Activated naive CD4-positive, alpha-beta T cell treated with anti-CD3 and anti-CD28 coated beads, Interleukin-2, amount 50 U/mL, for 72 hours (primary cell): ENCODE results near the gene COPB2. TPM values are rescaled to one million over a fixed set of nuclear protein-coding genes. Genes with fewer than 3 reads are reported as not detected.
"Not testable (repeated sequence)": the region's sequence is repeated elsewhere in the genome, so short reads cannot be mapped to it uniquely, and the experiment has no call there.

Source experiments
- ATAC-seq, 2 donors: fragments of 150-1000 bp; cut with Tn5 transposase; 2 replicates each; pipeline ENCODE4 v1.10.0; 2021; ENCODE audit warnings: mild to moderate bottlenecking in 2 of 2, moderate library complexity in 2 of 2
- DNase-seq, 2 donors: peaks; one replicate each; pipeline ENCODE4 v3.0.0; 2021 to 2022; ENCODE audit warnings: low spot score in 2 of 2
- H3K27ac Mint-ChIP-seq, 2 donors: one replicate each; pipeline ENCODE4 v1.8.0; 2022; ENCODE audit warnings: mild to moderate bottlenecking in 2 of 2, mixed read lengths in 2 of 2
- H3K36me3 Mint-ChIP-seq, 2 donors: one replicate each; pipeline ENCODE4 v1.8.0; 2022; ENCODE audit warnings: mixed read lengths in 2 of 2
- H3K9me3 Mint-ChIP-seq, 2 donors: one replicate each; pipeline ENCODE4 v1.8.0; 2022; ENCODE audit warnings: mixed read lengths in 2 of 2
- total RNA-seq, 2 donors: library from RNA; stranded (reverse); gene quantifications; one replicate each; pipeline ENCODE4 v1.2.3, GENCODE V29; 2022

The COPB2 gene
- total RNA-seq = 100 to 1,000 TPM in 1 of 2 donors, 10 to 100 TPM in 1; 96.0 to 101 TPM

- H3K27ac Mint-ChIP-seq = peak within 1 kb of the TSS; percentile 99
- H3K9me3 Mint-ChIP-seq = no peaks in the 10 kb centered on the region
- peak; percentile 96 for ATAC-seq
- peaks cover 6 to 13% of the 10 kb centered on the region in 2 donors for H3K36me3 Mint-ChIP-seq
- DNase-seq = peak; percentile 97 to 98
These were observed at the start of gene COPB2 for GRCh38 chr3:139389552-139390368. Gene COPB2 (minus strand): TSS chr3:139389647. CDS start chr3:139389550, 97 bp downstream.

GRCh38 chr3:139434764-139435307 lies 45.4 kb upstream of the COPB2 start:
- Mint-ChIP-seq H3K27ac (no peak overlapping the region), H3K9me3 (no peaks in the 10 kb centered on the region), H3K36me3 (no peaks in the 10 kb centered on the region)
- ATAC-seq = no peak
- DNase-seq = no peak

GRCh38 chr3:139434228-139434627 lies 44.8 kb upstream of the COPB2 start:
- H3K9me3 Mint-ChIP-seq = no peaks in the 10 kb centered on the region
- no peaks in the 10 kb centered on the region for H3K36me3 Mint-ChIP-seq
- no peak overlapping the region for H3K27ac Mint-ChIP-seq
- no peak for ATAC-seq
- no peak for DNase-seq

- no peak for ATAC-seq
- no peak for DNase-seq
- Mint-ChIP-seq H3K27ac (no peak overlapping the region), H3K9me3 (no peaks in the 10 kb centered on the region), H3K36me3 (no peaks in the 10 kb centered on the region)
These were observed 43.6 kb upstream of the COPB2 start for GRCh38 chr3:139433089-139433488.

GRCh38 chr3:139430493-139430892 lies 41.0 kb upstream of the COPB2 start:
- no peak for DNase-seq

GRCh38 chr3:139427283-139428060 lies 38.0 kb upstream of the COPB2 start:
- peak; percentile 60 to 83 for ATAC-seq
- H3K9me3 Mint-ChIP-seq = no peaks in the 10 kb centered on the region
- H3K36me3 Mint-ChIP-seq = no peaks in the 10 kb centered on the region
- DNase-seq = peak in 1 of 2 donors; percentile 24
- H3K27ac Mint-ChIP-seq = no peak overlapping the region

More at GRCh38 chr3:139430493-139430892, 41.0 kb upstream of the COPB2 start:
- no peak for ATAC-seq
- no peak overlapping the region for H3K27ac Mint-ChIP-seq
- no peaks in the 10 kb centered on the region for H3K36me3 Mint-ChIP-seq
- no peaks in the 10 kb centered on the region for H3K9me3 Mint-ChIP-seq

- no peak for ATAC-seq
- Mint-ChIP-seq H3K27ac (no peak overlapping the region), H3K9me3 (no peaks in the 10 kb centered on the region), H3K36me3 (no peaks in the 10 kb centered on the region)
- no peak for DNase-seq
These were observed 36.4 kb upstream of the COPB2 start for GRCh38 chr3:139425745-139426400.

GRCh38 chr3:139423232-139423631 lies 33.8 kb upstream of the COPB2 start:
- ATAC-seq (no peak), DNase-seq (no peak)
- Mint-ChIP-seq H3K36me3 (peaks cover 0 to 5% of the 10 kb centered on the region in 2 donors), H3K9me3 (no peaks in the 10 kb centered on the region), H3K27ac (no peak overlapping the region)

- H3K27ac Mint-ChIP-seq = no peak overlapping the region
- ATAC-seq (no peak), DNase-seq (no peak)
- peaks cover 10 to 13% of the 10 kb centered on the region in 2 donors for H3K9me3 Mint-ChIP-seq
- peaks cover 0 to 21% of the 10 kb centered on the region in 2 donors for H3K36me3 Mint-ChIP-seq
These were observed 32.0 kb upstream of the COPB2 start for GRCh38 chr3:139421460-139421859.

- H3K9me3 Mint-ChIP-seq = peaks cover 14 to 17% of the 10 kb centered on the region in 2 donors
- peaks cover 0 to 26% of the 10 kb centered on the region in 2 donors for H3K36me3 Mint-ChIP-seq
- ATAC-seq (no peak), DNase-seq (no peak)
- H3K27ac Mint-ChIP-seq = no peak overlapping the region
These were observed 31.6 kb upstream of the COPB2 start for GRCh38 chr3:139421040-139421439.

GRCh38 chr3:139418144-139418543 lies 28.7 kb upstream of the COPB2 start:
- Mint-ChIP-seq H3K36me3 (peaks cover 17 to 49% of the 10 kb centered on the region in 2 donors), H3K27ac (no peak overlapping the region), H3K9me3 (peaks cover 35 to 37% of the 10 kb centered on the region in 2 donors)
- ATAC-seq (no peak), DNase-seq (no peak)

GRCh38 chr3:139416275-139416674 lies 26.8 kb upstream of the COPB2 start:
- Mint-ChIP-seq H3K27ac (no peak overlapping the region), H3K9me3 (peaks cover 48 to 49% of the 10 kb centered on the region in 2 donors), H3K36me3 (peaks cover 26 to 62% of the 10 kb centered on the region in 2 donors)
- ATAC-seq (no peak), DNase-seq (no peak)

GRCh38 chr3:139414608-139415224 lies 25.3 kb upstream of the COPB2 start:
- ATAC-seq (no peak), DNase-seq (no peak)
- Mint-ChIP-seq H3K9me3 (peaks cover 50 to 52% of the 10 kb centered on the region in 2 donors), H3K27ac (peak overlapping the region in 1 of 2 donors; percentile 16), H3K36me3 (peaks cover 26 to 65% of the 10 kb centered on the region in 2 donors)

GRCh38 chr3:139412891-139413290 lies 23.4 kb upstream of the COPB2 start:
- DNase-seq, ATAC-seq, H3K27ac Mint-ChIP-seq: not testable (repeated sequence)
- Mint-ChIP-seq H3K9me3 (peaks cover 55 to 58% of the 10 kb centered on the region in 2 donors), H3K36me3 (peaks cover 26 to 65% of the 10 kb centered on the region in 2 donors)

GRCh38 chr3:139401155-139401554 lies 11.7 kb upstream of the COPB2 start:
- Mint-ChIP-seq H3K36me3 (peaks cover 18 to 27% of the 10 kb centered on the region in 2 donors), H3K9me3 (peaks cover 6 to 17% of the 10 kb centered on the region in 2 donors)
- ATAC-seq, DNase-seq, H3K27ac Mint-ChIP-seq: not testable (repeated sequence)

GRCh38 chr3:139396707-139397106 lies 7.3 kb upstream of the COPB2 start:
- no peak for DNase-seq
- no peaks in the 10 kb centered on the region for H3K36me3 Mint-ChIP-seq
- no peaks in the 10 kb centered on the region for H3K9me3 Mint-ChIP-seq
- no peak overlapping the region for H3K27ac Mint-ChIP-seq
- no peak for ATAC-seq
